Muscle of leg (tissue), 11 donors: ENCODE measurements around the gene ORMDL2. TPM values are rescaled to one million over a fixed set of nuclear protein-coding genes. Genes with fewer than 3 reads are reported as not detected.

Experiments
- DNase-seq: peaks from one replicate; pipeline ENCODE4 v3.0.0; 2013
- H3K27ac ChIP-seq: one replicate; pipeline ENCODE4 v1.5.1; 2013; ENCODE audit warnings: mild to moderate bottlenecking, low read length, control low read depth
- H3K27me3 ChIP-seq: one replicate; pipeline ENCODE4 v1.6.1; 2013; ENCODE audit warnings: low read length; ENCODE audit not compliant: control insufficient read depth, insufficient read depth
- H3K36me3 ChIP-seq: one replicate; pipeline ENCODE4 v1.6.1; 2013; ENCODE audit warnings: low read length; ENCODE audit not compliant: control insufficient read depth, insufficient read depth
- H3K4me1 ChIP-seq: one replicate; pipeline ENCODE4 v1.6.1; 2013; ENCODE audit warnings: low read length; ENCODE audit not compliant: control insufficient read depth, insufficient read depth
- H3K4me3 ChIP-seq: one replicate; pipeline ENCODE4 v1.5.1; 2013; ENCODE audit warnings: low read length, control low read depth
- H3K9me3 ChIP-seq: replicated peaks from 2 replicates; pipeline ENCODE4 v1.6.1; 2013; ENCODE audit warnings: low read depth, low read length; ENCODE audit not compliant: control insufficient read depth
- WGBS: methylation state at CpG from one replicate; pipeline ENCODE4 v1.1.5; 2013; ENCODE audit warnings: missing lambda C conversion rate; ENCODE audit not compliant: insufficient coverage; 5-methylcytosine and 5-hydroxymethylcytosine counted together
- polyA plus RNA-seq, 8 donors: library from polyadenylated mRNA; unstranded; fragments of 120-200 nt; gene quantifications; one replicate each; pipeline versions ENCODE4 v1.2.1 to v1.2.3, GENCODE V29; 2013; ENCODE audit warnings: inconsistent platforms in 1 of 8, low replicate concordance in 1 of 8; ENCODE audit not compliant: insufficient read length in 8 of 8, insufficient read depth in 1 of 8
- total RNA-seq: library from RNA; stranded (reverse); fragments of 120-200 nt; gene quantifications from one replicate; pipeline ENCODE4 v1.2.4, GENCODE V29; 2013

Gene ORMDL2
- total and polyA plus RNA-seq, 9 donors, result 13.5 to 19.3 (median 17.3) TPM

DNA sequence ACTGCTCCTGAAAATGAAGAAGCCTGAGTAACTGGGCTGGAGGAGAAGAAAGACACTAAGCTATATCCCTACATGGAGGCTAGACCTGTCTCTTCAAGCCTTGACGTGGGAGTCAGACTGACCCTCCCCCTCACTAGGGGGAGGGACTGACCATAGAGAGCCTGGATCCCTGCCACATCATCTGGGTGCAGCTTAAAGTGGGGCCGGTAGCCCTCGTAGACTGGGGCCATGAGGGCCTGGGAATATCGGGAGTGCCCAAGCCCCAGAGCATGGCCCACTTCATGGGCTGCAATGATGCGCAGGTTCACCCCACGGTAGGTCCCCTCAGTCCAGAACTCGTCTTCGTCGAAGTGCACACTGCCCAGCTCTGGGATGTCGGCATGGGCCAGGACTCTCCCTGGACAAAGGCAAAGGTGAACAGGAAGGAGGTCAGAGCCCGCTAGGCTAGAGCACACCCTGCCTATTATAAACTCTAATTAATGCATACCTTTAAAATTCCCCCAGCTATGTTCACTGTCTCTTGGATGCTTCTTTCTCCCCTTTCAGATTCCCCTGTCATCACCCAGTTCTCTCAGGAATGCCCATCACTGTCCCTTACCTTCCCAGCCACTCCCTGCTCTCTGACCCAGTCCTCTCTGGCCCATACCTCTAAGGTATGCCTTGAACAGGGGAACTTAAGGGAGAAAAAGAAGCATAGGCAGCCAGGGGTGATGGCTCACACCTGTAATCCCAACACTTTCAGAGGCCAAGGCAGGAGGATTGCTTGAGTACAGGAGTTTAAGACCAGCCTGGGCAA is 21.7 kb downstream of the ORMDL2 start:
- Histone ChIP-seq H3K27ac (no peak overlapping the region), H3K4me1 (peaks cover 5% of the 10 kb centered on the region), H3K4me3 (no peak overlapping the region), H3K27me3 (peaks cover 2% of the 10 kb centered on the region), H3K9me3 (no peaks in the 10 kb centered on the region), H3K36me3 (peaks cover 9% of the 10 kb centered on the region)
- 80% methylated on average over 10 of the region's 11 CpGs for WGBS
- DNase-seq, result no peak

DNA sequence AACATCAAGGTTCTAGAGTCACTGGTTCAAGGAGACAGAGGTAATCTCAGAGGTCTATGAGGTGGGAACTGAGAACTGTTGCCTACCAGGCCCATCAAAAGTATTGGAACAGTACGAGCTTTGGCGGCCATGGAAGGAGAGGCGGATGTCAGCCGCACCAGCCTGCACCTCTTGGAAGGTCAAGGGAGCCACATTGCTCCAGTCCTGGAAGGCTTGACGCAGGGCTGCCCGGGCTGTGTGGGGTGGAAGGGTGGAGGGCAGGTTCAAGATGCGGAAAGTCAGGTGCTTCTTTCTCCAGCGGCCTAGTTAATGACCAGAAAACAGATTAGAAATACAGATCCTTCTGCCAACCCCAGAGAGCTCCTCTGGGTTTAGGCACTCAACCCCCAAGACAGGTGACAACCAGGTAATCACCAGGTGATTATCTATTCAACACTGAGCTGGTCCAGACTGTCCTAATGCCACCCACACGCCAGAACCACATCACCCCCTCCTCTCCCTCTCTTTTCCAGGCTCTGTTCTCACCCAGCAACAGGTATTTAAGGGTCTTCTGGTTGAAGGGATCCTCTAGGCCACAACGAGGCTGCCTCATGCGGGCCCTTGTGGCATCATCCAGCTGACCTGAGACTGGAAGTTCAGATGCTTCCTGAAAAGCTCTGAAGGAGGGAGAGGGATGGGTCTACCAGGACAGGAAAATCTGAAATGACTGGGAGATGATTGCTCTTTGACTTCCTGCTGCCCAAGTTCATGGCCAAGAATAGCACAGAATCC is 22.9 kb downstream of the ORMDL2 start:
- peaks cover 5% of the 10 kb centered on the region for H3K4me1 ChIP-seq
- no peaks in the 10 kb centered on the region for H3K9me3 ChIP-seq
- DNase-seq, result no peak
- peaks cover 3% of the 10 kb centered on the region for H3K36me3 ChIP-seq
- H3K27me3 ChIP-seq, result peaks cover 2% of the 10 kb centered on the region
- WGBS, result 92% methylated on average over 10 of the region's 11 CpGs
- H3K4me3 ChIP-seq, result no peak overlapping the region
- no peak overlapping the region for H3K27ac ChIP-seq

DNA sequence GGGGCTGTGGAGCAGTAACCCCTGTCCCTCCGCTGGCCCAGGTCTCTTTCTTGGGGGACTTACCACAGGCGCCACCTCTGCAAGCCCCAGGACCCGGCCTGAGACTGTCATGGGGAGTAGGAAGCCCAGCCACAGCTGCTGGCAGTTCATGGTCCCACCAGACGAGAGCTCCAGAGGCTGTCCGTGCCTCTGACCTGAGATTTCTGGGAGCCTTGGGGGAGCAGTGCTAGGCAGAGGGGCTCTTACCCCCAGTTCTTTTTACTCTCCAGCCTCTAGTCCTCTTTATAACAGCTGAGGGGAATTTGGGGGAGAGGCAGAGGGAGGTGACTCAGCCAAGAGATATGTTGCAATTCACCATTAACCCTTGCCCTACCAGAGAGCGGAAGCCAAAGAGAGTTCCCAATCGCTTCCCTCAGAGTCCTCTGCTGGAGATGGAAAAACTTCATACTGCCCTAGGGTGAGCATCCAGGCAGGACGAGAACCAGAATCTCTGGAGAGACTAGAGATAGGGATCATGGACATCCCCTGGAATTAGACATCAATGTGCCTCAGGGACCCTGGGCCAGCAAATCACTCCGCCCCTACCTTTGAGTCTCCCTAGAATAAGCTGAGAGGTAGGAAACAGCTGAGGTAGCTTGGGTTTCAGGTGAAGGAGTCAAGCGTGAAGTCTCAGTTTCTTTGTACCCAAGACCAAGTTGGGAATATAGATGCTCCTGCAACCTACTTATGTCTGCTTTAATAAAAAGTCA is 25.0 kb downstream of the ORMDL2 start, which contains the start of gene MMP19:
TSS of gene MMP19 (minus strand) at position 256 of the 749 bp plus-strand sequence. CDS start at position 150, 106 bp downstream.
- H3K9me3 ChIP-seq, result no peaks in the 10 kb centered on the region
- H3K27me3 ChIP-seq, result peaks cover 2% of the 10 kb centered on the region
- H3K4me3 ChIP-seq, result no peak within 1 kb of the TSS
- H3K4me1 ChIP-seq, result peaks cover 13% of the 10 kb centered on the region
- no peak within 1 kb of the TSS for H3K27ac ChIP-seq
- DNase-seq, result peak; percentile 73
- 23% methylated on average over 4 of the region's 10 CpGs for WGBS
- H3K36me3 ChIP-seq, result no peaks in the 10 kb centered on the region

DNA sequence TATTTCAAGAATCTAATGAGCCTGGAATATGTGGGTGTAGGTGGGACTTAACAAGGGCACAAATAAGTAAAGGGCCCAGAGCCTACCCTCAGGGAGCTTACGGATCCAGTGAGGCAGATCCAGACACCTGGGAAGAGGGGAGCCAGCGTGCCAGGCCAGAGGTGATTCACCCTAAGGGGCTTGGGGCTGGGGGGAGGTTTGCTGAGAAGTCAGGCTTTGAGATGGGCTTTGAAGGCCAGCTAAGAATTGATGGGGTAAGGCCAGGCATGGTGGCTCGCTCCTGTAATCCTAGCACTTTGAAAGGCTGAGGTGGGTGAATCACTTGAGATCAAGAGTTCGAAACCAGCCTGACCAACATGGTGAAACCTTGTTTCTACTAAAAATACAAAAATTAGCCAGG is 25.6 kb downstream of the ORMDL2 start:
- H3K4me3 ChIP-seq, result no peak overlapping the region
- no peak overlapping the region for H3K27ac ChIP-seq
- WGBS, result 86% methylated on average over 2 of the region's 4 CpGs

DNA sequence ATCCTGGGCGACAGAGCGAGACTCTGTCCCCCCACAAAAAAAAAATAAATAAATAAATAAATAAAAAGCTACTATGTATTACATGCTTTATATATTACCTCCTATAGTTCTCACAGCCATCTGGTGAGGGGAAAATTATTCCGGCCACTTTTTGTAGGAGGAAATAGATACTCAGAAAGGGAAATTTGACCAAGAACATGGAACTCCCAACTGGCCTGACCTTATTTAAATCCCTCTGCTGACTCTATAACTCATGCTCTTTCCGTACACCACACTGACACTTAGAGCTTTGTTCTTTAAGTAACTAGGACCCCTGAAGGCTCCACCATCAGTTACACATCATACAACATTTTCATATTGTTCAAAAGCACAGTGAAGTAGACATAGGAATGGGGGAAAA is 27.1 kb downstream of the ORMDL2 start:
- Histone ChIP-seq H3K4me3 (no peak overlapping the region), H3K27me3 (peaks cover 2% of the 10 kb centered on the region), H3K4me1 (peaks cover 28% of the 10 kb centered on the region), H3K27ac (no peak overlapping the region), H3K9me3 (no peaks in the 10 kb centered on the region), H3K36me3 (no peaks in the 10 kb centered on the region)
- WGBS, result no CpG with 5 or more reads among the region's 4 CpGs
- DNase-seq, result no peak

More for the DNA sequence above, 25.6 kb downstream of the ORMDL2 start:
- DNase-seq, result no peak
- peaks cover 17% of the 10 kb centered on the region for H3K4me1 ChIP-seq
- peaks cover 2% of the 10 kb centered on the region for H3K27me3 ChIP-seq
- no peaks in the 10 kb centered on the region for H3K36me3 ChIP-seq
- no peaks in the 10 kb centered on the region for H3K9me3 ChIP-seq

DNA sequence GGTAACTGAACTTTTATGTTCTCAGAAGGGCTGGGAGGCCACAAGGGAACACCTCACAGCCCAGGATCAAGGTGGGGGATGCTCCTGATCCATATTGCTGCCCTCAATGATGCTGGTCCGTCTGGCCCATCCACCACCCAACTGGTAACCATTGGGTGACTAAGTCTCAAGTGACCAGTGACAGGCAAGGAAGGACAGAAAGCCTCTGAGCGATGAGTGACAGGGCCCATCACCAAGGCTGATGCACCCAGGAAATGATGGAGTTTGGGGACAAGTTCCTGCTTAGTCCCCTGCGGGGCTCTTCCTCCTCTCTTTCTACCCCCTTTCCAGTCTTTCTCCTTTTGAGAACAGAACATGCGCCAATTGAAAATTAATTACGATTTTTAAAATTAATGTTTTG is 27.5 kb downstream of the ORMDL2 start:
- Histone ChIP-seq H3K36me3 (no peaks in the 10 kb centered on the region), H3K27ac (no peak overlapping the region), H3K4me3 (no peak overlapping the region), H3K27me3 (peaks cover 2% of the 10 kb centered on the region), H3K4me1 (peaks cover 31% of the 10 kb centered on the region), H3K9me3 (no peaks in the 10 kb centered on the region)
- WGBS, result 86% methylated on average over 1 of the region's 5 CpGs
- DNase-seq, result no peak

DNA sequence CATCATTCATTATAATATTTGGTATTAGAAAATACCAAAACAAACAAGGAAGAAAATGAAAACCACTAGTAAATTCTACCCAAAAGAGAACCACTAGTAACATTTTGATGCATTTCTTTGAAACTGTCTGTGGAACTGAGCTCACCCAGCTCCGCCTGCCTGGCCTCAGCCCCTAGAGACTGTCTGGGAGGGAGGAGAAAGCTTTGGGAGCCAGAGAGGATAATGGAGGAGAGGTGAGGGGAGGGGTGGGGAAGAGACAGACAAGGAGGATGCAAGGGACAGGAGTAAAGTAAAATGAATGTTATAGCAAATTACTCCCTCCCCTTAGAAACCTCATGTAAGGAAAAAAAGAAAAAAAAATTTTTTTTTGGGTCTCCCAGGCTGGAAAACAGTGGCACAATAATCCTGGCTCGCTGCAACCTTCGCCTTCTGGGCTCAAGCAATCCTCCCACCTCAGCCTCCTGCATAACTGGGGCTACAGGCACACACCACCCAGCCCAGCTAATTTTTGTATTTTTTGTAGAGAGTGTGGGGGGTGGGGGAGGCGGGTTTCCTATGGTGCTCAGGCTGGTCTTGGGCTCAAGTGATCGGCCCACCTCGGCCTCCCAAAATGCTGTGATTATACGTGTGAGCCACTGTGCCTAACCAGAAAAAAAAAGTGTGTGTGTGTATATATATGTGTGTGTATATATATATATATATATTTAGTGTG is 28.1 kb downstream of the ORMDL2 start:
- DNase-seq, result peak; percentile 84
- WGBS, result 17% methylated on average over 1 of the region's 7 CpGs
- peaks cover 2% of the 10 kb centered on the region for H3K27me3 ChIP-seq
- no peaks in the 10 kb centered on the region for H3K36me3 ChIP-seq
- H3K4me1 ChIP-seq, result peaks cover 35% of the 10 kb centered on the region
- peak overlapping the region; percentile 47 for H3K27ac ChIP-seq
- no peak overlapping the region for H3K4me3 ChIP-seq
- no peaks in the 10 kb centered on the region for H3K9me3 ChIP-seq

DNA sequence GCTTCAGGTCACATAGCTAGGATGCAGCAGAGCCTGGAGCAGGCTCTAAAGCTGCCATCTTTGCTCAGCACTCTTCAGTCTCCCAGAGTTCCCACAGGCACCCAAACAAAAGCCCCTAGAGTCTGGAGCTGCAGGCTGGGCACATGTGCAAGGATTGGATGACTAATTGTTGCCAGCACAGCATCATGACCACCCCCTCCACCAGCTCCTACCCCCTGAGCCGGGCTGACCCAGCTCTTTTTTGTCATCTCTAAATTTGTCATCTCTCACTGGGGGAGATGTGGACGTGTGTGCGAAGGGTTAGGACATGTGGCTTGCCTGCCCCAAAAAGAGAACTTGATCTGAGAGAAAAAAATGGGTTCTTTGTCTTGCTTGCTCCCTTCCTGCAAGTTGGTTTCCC is 29.2 kb downstream of the ORMDL2 start:
- Histone ChIP-seq H3K36me3 (no peaks in the 10 kb centered on the region), H3K4me1 (peaks cover 36% of the 10 kb centered on the region), H3K27ac (peak overlapping the region; percentile 93), H3K4me3 (no peak overlapping the region), H3K9me3 (no peaks in the 10 kb centered on the region), H3K27me3 (no peaks in the 10 kb centered on the region)
- no CpG with 5 or more reads among the region's 3 CpGs for WGBS
- DNase-seq, result no peak

DNA sequence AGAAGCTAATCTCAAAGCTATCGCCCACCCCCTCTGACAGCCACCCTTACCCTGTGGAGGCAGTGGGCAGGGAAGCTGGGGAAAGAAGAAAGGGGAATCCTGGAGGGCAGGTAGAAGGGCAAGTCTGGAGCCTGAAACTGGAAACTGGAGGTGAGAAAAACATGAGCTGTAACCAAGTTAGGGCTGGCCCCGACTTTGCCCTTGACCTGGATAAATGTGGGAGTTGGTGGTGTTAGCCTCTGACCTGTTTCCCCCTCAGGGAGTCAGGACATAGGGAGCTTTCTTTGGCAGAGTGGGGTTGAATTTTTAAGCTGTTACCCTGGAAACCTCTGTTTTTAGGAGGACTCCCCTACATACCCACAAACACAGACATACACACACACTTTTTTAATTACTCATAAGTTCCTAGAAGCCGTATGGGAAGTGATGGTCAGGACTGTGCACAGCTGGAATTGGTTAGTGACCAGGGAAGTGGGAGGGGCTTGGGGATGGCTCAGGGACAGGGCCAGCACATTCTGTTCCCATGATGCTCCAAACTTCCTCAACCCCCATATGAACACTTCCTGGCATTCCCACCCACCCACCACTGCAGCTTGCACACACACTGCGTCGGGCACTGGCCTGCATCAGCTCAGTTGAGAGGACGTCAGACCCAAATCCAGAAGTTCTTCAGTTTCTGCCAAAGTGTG is 29.9 kb downstream of the ORMDL2 start:
- Histone ChIP-seq H3K4me1 (peaks cover 34% of the 10 kb centered on the region), H3K27ac (peak overlapping the region; percentile 93), H3K27me3 (no peaks in the 10 kb centered on the region), H3K36me3 (no peaks in the 10 kb centered on the region), H3K4me3 (no peak overlapping the region), H3K9me3 (no peaks in the 10 kb centered on the region)
- DNase-seq, result peak; percentile 99
- 4% methylated on average over 4 of the region's 6 CpGs for WGBS
